GM19452 (cell line): ENCODE results near the gene CYP2D6.
"Not testable (repeated sequence)": the region's sequence is repeated elsewhere in the genome, so short reads cannot be mapped to it uniquely, and the experiment has no call there.

Source experiments
- ATAC-seq: cut with Tn5 transposase; IDR thresholded peaks from one replicate; pipeline ENCODE4 v1.9.1; 2021; ENCODE audit not compliant: unreplicated experiment

Gene CYP2D6

DNA sequence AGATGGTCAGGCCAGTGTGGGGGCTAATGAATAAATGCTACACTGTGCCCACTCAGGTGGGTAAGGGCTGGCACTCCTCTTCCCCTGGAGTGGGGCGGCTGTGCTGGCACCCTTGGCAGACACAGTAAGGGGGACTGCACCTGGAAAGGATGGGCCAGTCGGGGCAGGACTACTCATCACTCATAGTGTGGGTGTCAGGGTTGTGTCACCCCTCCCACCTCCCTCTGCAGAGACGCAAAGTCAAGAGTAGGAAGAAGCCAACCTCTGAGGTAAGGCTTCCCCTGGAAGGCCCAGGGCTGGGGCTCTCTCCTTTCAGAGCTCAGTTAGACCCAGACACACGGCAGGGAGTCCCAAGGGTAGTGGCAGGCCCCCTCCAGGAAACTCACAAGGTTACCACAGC is 5.1 kb upstream of the CYP2D6 start:
- not testable (repeated sequence) for ATAC-seq

DNA sequence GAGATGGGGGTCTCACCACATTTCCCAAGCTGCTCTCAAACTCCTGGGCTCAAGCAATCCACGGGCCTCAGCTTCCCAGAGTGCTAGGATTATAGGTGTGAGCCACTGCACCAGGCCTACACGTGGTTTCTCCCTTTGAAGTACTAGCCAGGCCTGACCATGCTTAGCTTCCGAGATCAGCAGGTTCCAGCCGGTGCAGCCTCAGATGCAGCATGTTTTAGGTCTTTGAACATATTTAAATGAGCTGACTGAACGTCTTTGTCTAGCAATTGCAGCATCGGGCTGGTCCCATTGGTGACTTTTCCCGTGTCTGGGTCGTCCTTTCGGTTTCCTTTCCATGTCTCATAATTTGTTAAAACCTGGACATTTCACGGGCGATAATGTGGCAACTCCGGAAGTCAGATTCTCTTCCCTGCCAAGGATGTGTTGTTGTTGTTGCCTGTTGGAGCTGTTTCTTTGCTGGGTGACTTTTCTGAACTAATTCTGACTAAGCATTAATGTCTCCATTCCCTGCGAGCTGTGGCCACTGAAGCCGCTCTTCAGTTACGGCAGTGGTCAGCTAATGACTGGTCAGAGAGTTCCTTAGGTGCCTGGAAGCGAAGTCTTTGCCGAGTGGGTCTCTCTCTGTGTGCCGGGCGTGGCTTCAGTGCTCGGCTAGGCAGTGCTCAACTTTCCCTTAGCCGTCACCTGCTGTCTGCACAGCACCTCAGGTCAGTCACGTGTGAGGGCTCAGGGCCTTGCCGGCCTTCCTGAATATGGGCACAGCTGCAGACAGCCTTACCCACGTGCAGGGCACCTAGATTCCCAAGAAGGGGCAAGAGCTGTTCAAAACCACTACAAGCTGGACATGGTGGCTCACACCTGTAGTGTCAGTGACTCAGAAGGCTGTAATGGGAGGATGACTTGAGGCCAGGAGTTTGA is 3.8 kb upstream of the CYP2D6 start:
- ATAC-seq, result no peak

DNA sequence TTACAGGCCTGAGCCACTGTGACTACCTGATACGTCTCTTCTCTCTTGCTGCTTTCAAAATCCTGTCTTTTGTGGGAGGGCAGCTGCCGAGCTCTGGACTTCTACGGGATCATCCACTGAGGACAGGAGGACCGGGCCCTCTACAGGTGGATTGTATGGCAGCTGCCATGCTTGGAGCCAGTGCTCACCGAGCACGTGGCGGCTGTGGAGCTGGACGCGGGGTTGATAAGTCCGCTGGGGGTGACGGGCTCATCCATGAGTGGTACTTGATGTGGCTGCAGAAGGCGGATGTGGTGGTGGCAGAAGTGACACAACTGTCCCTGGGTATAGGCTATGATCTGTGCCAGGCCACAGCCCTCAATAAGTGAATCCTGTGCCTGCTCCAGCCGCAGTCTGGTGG is 1.8 kb upstream of the CYP2D6 start:
- no peak for ATAC-seq

DNA sequence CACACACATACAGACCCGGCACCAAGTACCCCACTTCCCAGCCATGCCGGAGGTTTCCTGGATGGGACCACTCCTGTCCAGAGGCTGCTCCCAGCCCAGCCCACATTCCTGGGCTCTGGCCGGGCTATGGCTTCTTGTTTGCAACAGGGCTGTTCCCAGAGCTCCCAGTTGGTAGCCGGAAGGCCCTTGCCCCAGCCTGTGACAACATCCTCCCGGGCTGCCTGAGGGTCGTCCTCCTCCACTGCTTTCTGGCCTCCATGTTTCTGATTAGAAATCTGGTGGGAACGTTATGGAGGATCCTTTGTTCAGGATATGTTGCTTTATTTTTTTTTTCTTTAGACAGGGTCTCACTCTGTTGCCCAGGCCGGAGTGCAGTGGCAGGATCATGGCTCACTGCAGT is 952 bp upstream of the CYP2D6 start:
- ATAC-seq, result no peak

DNA sequence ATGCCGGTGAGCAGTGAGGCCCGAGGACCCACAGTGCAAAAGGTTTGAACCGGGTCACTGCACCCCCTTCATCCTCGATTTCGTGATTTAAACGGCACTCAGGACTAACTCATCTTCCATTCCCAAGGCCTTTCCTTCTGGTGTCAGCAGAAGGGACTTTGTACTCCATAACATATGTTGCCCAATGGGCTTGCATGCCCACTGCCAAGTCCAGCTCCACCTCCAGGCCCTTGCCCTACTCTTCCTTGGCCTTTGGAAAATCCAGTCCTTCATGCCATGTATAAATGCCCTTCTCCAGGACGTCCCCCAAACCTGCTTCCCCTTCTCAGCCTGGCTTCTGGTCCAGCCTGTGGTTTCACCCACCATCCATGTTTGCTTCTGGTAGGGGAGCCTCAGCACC is 428 bp downstream of the CYP2D6 start:
- not testable (repeated sequence) for ATAC-seq

DNA sequence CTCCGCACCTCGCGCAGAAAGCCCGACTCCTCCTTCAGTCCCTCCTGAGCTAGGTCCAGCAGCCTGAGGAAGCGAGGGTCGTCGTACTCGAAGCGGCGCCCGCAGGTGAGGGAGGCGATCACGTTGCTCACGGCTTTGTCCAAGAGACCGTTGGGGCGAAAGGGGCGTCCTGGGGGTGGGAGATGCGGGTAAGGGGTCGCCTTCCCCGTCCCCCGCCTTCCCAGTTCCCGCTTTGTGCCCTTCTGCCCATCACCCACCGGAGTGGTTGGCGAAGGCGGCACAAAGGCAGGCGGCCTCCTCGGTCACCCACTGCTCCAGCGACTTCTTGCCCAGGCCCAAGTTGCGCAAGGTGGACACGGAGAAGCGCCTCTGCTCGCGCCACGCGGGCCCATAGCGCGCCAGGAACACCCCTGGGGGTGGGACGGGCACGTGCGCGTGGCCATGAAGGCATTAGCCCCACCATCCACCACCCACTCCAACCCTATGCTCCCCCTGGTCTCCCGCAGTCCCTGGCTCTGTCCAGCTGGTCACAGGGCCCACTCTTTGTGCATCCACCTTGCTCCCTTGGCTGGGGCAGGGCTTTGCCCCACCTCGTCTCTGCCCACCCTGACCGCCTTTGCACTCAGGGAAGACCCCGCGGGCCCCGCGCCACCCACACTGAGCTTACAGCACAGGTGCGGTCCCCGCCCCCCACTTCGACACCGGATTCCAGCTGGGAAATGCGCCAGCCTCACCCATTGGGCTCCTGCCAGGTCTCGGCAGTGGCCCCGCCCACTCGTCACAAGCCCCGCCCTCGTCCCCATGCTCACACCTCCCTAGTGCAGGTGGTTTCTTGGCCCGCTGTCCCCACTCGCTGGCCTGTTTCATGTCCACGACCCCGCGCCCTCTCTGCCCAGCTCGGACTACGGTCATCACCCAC is 1.6 kb downstream of the CYP2D6 start:
- ATAC-seq, result not testable (repeated sequence)

DNA sequence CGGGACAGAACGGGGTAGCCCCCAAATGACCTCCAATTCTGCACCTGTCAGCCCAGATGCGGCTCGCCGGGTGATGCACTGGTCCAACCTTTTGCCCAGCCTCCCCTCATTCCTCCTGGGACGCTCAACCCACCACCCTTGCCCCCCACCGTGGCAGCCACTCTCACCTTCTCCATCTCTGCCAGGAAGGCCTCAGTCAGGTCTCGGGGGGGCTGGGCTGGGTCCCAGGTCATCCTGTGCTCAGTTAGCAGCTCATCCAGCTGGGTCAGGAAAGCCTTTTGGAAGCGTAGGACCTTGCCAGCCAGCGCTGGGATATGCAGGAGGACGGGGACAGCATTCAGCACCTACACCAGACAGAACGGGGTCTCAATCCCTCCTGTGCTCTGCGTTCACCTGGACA is 2.6 kb downstream of the CYP2D6 start:
- not testable (repeated sequence) for ATAC-seq

DNA sequence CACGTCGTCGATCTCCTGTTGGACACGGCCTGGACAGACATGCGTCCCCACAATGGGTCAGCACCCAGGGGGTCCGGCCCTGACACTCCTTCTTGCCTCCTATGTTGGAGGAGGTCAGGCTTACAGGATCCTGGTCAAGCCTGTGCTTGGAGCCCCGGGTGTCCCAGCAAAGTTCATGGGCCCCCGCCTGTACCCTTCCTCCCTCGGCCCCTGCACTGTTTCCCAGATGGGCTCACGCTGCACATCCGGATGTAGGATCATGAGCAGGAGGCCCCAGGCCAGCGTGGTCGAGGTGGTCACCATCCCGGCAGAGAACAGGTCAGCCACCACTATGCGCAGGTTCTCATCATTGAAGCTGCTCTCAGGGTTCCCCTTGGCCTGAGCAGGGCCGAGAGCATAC is 3.0 kb downstream of the CYP2D6 start:
- no peak for ATAC-seq

DNA sequence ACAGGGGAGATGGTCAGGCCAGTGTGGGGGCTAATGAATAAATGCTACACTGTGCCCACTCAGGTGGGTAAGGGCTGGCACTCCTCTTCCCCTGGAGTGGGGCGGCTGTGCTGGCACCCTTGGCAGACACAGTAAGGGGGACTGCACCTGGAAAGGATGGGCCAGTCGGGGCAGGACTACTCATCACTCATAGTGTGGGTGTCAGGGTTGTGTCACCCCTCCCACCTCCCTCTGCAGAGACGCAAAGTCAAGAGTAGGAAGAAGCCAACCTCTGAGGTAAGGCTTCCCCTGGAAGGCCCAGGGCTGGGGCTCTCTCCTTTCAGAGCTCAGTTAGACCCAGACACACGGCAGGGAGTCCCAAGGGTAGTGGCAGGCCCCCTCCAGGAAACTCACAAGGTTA is 7.1 kb downstream of the CYP2D6 start:
- ATAC-seq, result not testable (repeated sequence)

DNA sequence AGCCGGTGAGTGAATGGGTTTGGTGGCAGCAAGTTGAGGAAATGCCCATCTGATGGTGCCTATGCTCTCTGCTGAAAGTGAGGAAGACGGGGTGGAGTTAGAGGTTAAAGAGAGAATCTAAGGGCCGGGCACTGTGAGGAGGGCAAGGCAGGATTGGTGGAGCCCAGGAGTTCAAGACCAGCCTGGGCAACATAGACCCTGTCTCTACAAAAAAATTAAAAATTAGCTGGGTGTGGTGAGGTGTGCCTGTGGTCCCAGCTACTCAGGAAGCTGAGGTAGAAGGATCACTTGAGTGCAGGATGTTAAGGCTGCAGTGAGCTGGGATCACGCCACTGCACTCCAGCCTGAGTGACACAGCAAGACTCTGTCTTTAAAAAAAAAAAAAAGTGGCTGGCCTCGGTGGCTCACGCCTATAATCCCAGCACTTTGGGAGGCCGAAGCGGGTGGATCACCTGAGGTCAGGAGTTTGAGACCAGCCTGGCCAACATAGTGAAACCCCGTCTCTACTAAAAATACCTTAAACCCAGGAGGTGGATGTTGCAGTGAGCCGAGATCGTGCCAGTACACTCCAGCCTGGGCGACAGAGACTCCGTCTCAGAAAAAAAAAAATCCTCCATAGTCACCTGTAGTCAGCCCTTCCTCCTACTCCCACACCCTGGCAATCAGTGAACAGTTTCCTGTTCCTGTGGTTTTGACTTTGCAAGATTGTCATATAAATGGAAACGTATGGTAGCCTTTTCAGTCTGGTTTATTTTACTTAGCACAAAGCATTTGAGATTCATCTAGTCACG is 10.2 kb downstream of the CYP2D6 start:
- not testable (repeated sequence) for ATAC-seq

DNA sequence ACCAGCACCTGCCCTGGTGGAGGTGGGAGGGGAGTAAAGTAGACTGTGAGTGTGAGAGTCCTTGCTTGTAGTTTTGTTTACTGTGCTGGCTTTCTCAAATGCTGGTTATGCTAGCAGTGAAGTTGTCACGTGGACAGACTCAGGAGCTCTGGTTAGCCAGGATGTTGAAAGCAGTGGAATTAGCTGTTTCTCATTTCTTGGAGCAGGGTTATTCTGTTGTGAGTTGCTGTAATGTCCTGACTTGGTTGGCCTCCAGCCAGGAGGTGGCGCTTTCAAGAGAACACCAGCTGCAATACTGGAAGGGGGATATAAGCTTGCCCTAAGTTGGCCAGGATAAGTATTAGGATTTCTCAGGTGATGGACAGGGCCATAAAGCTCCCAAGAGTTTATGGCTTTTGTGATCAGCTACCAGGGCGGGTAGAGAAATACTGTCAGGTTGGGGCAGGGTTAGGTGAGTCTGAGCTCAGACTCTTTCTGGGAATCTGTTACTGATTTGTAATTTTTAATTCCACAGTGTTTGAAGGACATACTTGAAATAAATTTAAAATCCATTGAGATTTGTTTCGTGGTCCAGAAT is 13.7 kb downstream of the CYP2D6 start:
- no peak for ATAC-seq

DNA sequence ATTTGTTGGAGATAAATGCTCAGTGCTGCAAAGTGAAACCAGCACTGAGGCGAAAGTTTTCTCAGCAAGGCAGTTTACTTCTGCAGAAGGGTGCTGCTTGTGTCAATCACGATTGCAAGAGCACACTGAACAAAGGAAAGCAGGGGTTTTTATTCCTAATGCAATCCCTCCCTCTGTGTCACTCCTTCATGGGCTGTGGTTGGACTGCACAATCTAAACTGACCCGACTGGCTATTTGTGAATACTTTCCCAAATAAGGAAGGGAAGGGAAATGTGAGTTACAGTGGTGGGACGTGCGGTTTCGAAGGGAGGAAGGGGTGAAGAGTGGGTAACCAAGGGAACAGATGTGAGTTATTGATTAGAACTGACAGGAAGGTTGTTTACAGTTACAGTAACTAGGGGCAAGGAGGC is 15.2 kb downstream of the CYP2D6 start:
- ATAC-seq, result not testable (repeated sequence)

DNA sequence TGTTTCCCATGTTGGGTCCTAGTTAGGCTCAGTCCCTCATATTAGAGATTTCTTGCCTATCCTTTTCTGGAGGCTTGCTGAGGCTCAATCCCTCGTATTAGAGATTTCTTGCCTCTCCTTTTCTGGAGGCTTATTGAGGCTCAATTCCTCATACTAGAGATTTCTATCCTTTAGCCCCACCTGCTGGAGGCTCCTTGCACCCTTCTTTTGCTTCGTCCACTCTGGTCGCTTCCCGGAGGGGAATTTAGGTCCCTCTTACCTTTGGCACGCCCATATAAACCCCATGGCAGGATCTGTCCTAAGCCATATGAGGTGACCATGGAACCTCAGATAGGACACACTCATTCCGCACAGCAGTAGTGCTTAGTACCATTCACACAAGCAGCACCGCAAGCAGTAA is 15.9 kb downstream of the CYP2D6 start:
- no peak for ATAC-seq

DNA sequence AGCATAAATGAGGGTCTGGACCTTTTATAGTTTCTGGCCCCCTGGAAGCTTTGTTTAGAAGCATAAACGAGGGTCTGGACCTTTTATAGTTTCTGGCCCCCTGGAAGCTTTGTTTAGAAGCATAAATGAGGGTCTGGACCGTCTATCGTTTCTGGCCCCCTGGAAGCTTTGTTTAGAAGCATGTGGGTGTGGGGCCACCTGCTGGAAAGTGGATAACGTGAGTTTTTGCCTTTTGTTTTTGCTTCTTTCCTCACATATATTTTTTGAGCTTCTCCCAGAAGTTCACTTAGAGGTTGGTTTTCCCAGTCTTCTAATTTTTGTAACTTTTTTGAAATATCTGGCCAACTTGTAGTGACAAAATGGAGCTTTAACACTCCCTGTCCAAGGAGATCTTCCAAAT is 17.8 kb downstream of the CYP2D6 start:
- ATAC-seq, result not testable (repeated sequence)

DNA sequence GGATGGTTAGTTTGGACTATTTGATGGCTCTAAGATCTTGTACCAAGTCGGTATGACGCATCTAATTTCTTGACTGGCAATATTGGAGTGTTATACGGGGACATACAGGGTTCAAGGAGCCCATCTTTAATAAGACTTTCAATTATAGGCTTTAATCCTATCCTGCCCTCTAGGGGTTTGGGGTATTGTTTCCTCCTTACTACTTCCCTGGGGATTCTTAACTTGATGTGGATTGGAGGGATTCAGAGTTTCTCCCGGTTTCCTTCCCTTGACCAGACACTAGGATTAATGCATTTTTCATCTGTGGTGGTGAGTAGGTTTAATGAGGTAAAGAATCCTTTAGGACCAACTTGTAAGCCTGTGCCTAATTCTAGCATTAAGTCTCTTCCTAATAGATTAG is 18.8 kb downstream of the CYP2D6 start:
- ATAC-seq, result no peak

DNA sequence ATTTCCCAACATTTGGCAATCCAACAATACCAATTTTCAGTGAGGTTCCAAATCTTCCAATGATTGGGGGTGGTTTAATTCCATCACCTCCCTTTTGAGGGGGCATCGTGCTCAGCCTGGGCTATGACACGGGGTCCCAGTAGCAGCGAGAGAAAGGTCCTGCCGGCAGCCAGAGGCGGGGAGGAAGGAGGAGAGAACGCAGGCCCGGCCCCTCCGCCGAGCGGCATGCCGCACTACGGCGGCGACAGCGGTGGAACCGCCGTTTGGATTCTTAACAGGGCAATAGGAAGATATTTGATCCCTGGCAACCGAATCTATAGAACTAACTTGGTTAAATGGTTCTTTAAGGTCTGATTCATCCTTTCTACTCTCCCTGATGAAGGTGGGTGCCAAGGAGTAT is 21.8 kb downstream of the CYP2D6 start:
- no peak for ATAC-seq

DNA sequence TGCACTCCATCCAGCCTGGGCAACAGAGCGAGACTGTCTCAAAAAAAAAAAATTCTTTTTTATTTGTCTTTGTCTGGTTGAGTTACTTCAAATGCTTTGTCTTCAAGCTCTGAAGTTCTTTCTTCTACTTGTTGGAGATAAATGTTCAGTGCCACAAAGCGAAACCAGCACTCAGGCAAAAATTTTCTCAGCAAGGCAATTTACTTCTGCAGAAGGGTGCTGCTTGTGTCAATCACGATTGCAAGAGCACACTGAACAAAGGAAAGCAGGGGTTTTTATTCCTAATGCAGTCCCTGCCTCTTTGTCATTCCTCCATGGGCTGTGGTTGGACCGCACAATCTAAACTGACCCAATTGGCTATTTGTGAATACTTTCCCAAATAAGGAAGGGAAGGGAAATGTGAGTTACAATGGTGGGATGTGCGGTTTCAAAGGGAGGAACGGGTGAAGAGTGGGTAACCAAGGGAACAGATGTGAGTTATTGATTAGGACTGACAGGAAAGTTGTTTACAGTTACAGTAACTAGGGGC is 26.2 kb downstream of the CYP2D6 start:
- not testable (repeated sequence) for ATAC-seq

DNA sequence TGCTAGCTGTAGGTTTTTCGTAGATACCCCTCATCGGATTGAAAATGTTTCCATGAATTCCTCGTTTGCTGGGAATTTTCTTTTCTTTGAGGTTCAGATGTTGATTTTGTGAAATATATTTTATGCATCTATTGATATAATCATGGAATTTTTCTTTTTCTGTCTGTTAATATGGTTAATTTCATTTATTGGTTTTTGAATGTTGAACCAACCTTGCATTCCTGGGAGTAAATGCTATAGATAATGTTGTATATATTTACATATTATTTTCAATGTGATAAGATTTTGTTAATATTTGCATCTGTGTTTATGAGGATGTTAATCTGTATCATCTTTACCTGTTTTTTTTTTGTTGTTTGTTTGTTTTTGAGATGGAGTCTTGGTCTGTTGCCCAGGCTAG is 29.4 kb downstream of the CYP2D6 start:
- no peak for ATAC-seq

DNA sequence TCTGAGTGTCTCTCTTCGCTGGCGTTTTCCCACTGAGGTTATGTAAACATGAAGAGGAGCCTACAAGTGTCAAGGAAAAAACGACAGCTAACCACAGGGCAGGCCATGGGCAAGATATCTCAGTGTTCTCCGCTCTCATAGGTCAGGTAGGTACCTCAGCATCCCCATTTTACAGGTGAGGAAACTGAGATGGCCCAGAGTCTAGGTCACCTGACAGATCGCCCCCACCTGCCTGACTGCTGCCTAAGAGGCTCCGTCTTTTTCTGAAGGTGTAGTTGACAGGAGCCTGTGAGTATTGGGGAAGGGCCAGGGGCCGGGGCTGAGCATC is 39.2 kb downstream of the CYP2D6 start:
- no peak for ATAC-seq

DNA sequence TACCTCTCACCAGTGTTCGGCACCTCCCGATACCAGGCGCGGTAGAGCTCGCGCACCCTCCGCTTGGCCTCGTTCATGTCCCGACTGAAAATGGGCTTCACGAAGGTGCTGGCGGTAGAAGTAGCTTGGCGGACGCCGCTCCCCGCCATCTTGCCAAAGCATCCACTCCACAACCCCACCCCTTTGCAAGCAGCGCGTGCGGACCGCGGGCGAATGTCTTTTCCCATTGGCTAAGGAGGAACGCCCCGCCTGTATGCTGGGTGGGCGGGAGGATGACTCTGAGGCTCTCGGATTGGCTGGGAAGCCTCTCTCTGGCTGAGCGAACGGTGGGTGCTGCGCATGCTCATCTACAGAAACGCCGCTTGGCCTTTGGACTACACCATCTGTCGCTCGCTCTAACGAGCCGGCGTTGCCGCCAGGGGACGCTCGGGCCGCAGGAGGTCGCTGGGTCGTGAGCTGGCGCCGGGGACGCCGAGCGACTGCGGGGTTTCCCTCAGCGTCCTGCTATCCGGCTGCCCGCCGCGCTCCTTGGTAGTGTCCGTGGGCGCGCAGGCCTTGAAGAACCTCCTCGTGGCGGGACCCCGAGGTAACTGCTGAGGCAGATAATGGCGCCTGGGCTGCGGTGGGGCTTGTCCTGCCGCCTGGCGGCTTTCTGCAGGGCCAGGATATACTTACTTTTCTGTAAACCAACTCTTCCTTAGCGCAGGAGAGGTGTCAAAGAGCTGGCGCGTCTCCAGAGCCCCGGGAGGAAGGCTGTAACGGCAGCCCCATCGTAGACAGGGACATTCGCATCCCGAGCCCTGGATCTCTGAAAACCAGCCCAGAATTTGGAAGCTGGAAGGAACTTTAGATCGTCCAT is 39.8 kb downstream of the CYP2D6 start, which contains the start of gene NDUFA6:
TSS of gene NDUFA6 (minus strand) at position 177 of the 859 bp plus-strand sequence. CDS start at position 149, 28 bp downstream.
- ATAC-seq, result peak; percentile 89
